Prostate gland (tissue), 2 donors: ENCODE results near the gene SPTBN1.

Experiments used
- CTCF ChIP-seq, 4 experiments: fragments of 200-600 bp in 2 of 4; fragments of 450-650 bp in 2 of 4; sonication (generic) in 2 of 4; IDR thresholded peaks; 1 replicate in 3 of 4; 2 replicates in 1 of 4; pipeline ENCODE4 v1.5.1; 2016 to 2019; ENCODE audit warnings: antibody characterized with exemption in 4 of 4, mild to moderate bottlenecking in 2 of 4, moderate library complexity in 2 of 4
- POLR2A ChIP-seq: fragments of 450-650 bp; IDR thresholded peaks from one replicate; pipeline ENCODE4 v1.6.1; 2016; ENCODE audit warnings: antibody characterized with exemption, mild to moderate bottlenecking

GRCh38 chr2:54416938-54417337, 39.2 kb upstream of the SPTBN1 start:
- no peak for TF ChIP-seq CTCF (IDR thresholded peaks at IDR 0.05)
- no peak for TF ChIP-seq POLR2A
